PFSK-1 (cell line): ENCODE data around the gene MLC1.

Experiments
- FOXP2 ChIP-seq: optimal IDR thresholded peaks from 2 replicates; pipeline ENCODE3; 2011; ENCODE audit warnings: borderline replicate concordance, control low read depth, inconsistent platforms; ENCODE audit not compliant: insufficient read depth; ENCODE audit errors: extremely low read length, extremely low read depth
- POLR2AphosphoS5 ChIP-seq: IDR thresholded peaks from 2 replicates; pipeline ENCODE4 v1.6.1; 2012; ENCODE audit warnings: low read depth, mild to moderate bottlenecking, control low read depth, low read length, moderate library complexity
- SIN3A ChIP-seq: IDR thresholded peaks from 2 replicates; pipeline ENCODE4 v1.6.1; 2012; ENCODE audit warnings: mild to moderate bottlenecking, low read length, moderate library complexity, borderline replicate concordance; ENCODE audit not compliant: insufficient read depth
- TAF1 ChIP-seq: IDR thresholded peaks from 2 replicates; pipeline ENCODE4 v1.6.1; 2012; ENCODE audit warnings: low read length, control low read depth, borderline replicate concordance; ENCODE audit not compliant: insufficient read depth
- TF ChIP-seq, protein P1 (sequence below), 2 experiments: IDR thresholded peaks; 2 replicates each; pipeline versions ENCODE4 v1.6.1 to v1.8.0; 2011 to 2012; ENCODE audit warnings: low read depth in 2 of 2, low read length in 2 of 2, control low read depth in 1 of 2, inconsistent platforms in 1 of 2, mild to moderate bottlenecking in 1 of 2, moderate library complexity in 1 of 2; ENCODE audit not compliant: insufficient read depth in 1 of 2

Gene MLC1

DNA sequence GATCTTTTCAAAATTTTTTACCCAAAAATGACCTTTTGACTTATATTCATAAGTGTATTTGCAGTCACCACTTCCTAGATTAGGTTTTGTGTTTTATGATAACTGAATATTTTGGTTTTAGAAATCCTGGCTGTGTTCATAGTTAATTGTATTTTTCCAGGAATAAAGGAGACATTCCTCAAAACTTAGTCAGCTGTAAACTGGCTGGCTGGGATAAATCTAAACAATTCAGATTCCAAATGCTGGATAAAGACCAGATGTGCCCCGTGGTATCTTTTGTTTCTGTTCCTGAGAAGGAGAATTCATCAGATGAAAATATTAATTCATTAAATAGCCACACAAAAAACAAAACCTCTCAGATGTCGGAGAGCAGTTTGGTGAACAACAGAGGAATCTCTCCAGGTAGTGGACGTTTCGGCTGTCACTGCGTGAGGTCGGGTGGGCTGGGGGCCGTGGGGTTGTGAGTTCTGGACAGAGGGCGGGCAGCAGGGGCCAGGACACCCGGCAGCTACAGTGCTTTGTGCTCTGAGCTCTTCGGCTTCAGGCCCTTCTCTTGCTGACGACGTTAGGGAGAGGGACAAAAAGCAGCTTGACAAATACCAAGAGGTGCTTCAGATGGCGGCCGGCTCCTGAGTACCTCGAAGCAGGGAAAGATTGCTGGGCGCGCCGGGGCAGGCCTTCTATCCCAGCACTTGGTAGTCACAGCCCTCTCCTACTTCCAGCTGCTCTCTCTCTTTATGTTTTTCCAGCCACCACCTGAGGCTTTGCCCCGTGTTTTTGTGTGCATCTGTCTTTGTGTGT is 29.2 kb upstream of the MLC1 start:
- TF ChIP-seq FOXP2 (no peak), POLR2AphosphoS5 (no peak), SIN3A (no peak), TAF1 (no peak)
- TF ChIP-seq, protein P1, sequence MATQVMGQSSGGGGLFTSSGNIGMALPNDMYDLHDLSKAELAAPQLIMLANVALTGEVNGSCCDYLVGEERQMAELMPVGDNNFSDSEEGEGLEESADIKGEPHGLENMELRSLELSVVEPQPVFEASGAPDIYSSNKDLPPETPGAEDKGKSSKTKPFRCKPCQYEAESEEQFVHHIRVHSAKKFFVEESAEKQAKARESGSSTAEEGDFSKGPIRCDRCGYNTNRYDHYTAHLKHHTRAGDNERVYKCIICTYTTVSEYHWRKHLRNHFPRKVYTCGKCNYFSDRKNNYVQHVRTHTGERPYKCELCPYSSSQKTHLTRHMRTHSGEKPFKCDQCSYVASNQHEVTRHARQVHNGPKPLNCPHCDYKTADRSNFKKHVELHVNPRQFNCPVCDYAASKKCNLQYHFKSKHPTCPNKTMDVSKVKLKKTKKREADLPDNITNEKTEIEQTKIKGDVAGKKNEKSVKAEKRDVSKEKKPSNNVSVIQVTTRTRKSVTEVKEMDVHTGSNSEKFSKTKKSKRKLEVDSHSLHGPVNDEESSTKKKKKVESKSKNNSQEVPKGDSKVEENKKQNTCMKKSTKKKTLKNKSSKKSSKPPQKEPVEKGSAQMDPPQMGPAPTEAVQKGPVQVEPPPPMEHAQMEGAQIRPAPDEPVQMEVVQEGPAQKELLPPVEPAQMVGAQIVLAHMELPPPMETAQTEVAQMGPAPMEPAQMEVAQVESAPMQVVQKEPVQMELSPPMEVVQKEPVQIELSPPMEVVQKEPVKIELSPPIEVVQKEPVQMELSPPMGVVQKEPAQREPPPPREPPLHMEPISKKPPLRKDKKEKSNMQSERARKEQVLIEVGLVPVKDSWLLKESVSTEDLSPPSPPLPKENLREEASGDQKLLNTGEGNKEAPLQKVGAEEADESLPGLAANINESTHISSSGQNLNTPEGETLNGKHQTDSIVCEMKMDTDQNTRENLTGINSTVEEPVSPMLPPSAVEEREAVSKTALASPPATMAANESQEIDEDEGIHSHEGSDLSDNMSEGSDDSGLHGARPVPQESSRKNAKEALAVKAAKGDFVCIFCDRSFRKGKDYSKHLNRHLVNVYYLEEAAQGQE (IDR thresholded peaks at IDR 0.05; ENCODE audit: insufficient read depth in 1 of 2, low read depth in 2 of 2, low read length in 2 of 2): no peak

DNA sequence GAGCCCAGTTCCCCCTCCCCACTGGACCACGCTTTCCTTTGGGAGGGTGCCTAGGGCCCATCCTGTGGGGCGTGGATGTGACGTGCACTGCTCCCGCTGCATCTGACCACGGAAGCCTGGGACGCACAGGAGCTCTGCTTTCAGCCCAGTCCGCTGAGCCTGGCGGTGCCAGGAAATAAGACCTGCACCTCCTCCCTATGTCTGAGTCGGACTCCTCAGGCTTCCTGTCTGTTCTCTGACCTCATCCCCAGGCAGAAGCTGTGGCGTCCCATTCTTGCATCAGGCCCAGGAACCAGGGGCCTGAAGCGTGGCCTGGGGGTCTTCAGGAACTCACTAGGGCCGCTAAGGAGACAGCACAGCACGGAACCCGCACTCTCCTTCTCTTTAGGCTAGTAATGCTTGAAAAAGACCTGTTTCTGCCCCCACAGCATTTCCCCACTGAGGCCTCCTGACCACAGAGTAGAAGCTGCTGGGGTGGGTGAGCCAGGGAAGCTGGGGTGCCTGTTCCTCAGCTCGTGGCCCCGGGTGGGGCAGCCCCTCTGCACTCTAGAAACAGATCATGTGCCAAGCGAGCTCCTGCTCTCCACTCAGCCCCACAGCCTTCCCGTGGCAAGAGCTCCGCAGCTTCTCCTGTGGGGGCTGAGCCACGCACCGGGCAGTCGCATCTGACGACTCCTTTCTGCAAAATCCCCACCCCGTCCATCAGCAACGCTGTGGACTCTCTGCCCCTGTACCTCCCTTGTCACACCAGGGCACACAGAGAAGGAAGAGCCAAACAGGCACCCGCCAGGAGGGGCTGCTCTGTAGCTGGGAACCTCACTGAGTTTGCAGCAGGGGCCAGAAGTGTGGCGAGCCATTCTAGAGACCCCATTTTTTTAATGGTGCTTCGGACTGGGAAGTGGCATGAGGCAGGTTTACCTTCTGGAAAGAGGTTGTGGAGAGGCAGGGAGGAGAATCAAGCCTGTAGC is 27.2 kb upstream of the MLC1 start:
- peak; percentile 49; the same call in 1 of the 2 replicates for TF ChIP-seq TAF1
- TF ChIP-seq FOXP2: no peak
- peak; percentile 47; the same call in 1 of the 2 replicates for TF ChIP-seq POLR2AphosphoS5

DNA sequence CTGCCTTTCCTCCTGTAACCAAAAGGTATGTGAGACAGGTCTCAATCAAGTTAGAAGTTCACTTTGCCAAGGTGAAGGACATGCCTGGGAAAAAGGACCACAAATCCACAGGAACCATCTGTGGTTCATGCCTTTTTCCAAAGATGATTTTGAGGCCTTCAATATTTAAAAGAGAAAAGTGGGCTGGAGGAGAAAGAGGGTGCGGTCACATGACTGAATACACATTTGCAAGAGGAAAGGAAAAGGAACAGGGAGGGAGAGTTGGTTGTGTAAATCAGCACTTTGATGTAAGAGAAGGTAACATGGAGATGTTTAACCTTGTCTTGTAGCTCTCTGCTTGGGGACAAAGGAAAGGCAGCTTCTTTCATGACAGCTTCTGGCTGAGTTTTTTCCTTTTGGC is 25.8 kb upstream of the MLC1 start:
- no peak for TF ChIP-seq TAF1
- no peak for TF ChIP-seq FOXP2
- no peak for TF ChIP-seq SIN3A
- TF ChIP-seq, protein P1 (IDR thresholded peaks at IDR 0.05; ENCODE audit: insufficient read depth in 1 of 2, low read depth in 2 of 2, low read length in 2 of 2): no peak
- TF ChIP-seq POLR2AphosphoS5: no peak

DNA sequence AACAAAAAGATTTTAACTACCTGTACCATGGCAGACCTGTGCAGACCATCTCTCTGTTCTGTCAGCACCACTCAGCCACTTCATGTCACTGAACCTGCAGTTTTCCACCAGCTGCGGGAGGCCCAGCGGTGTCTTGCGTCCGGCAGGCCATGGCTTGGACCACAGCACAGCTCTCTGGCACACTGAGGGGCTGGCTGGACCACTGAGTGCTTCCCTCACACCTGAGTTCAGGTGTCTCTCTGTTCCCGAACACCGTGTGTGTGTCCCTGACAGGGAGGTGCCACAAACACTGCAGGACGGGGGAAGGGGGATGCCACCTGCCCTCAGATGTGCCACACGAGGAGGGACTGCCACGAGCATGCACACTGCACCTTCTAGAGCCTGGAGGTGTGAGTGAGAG is 22.3 kb upstream of the MLC1 start:
- TF ChIP-seq SIN3A: no peak

DNA sequence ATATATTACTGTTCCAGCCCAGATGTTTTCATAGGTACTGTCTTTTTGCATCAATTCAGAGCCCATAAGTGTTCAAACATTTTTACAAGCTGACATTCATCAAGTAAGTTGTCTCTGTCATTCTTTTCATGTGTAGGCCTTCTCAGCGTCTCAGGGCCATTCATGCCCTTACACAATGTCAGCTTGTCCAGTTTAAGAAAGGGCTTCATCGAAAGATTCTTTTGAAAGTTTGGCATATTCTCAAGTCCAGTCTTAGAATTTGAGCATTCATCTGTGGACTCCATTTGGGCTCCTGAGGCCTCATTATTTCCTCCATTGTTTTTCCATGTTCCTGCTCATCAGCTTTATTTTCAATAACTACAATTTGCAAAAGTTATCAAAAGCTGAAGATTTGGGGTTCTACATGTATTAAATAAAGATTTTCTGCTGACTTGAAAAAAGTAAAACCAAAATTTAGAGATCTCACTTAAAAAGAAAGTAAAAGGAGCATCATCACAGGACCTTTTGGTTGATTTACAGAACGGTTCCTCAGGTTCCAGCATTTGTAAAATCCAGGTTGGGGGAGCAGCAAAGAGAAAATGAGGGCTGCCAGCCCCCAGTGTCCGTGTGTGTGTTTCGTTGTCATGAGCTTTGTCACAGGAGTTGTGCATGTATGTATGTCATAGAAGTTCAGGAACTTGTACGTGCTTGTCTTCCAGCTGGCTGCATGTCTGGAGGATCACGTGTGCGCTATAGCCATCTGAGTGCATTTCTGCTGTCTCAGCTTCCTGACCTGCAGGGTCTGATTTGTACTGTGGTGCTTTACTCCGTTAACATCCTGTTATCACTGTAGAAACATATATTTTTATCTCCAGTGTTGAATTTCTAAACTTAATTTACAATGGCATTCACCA is 20.2 kb upstream of the MLC1 start:
- TF ChIP-seq, protein P1 (IDR thresholded peaks at IDR 0.05; ENCODE audit: insufficient read depth in 1 of 2, low read depth in 2 of 2, low read length in 2 of 2): no peak
- no peak for TF ChIP-seq POLR2AphosphoS5
- TF ChIP-seq TAF1: no peak
- TF ChIP-seq SIN3A: no peak
- no peak for TF ChIP-seq FOXP2
